T47D (cell line): ENCODE data around the gene PPM1L.
A peak's percentile ranks its signal among the peaks of the same experiment; 100 is the strongest.

Source experiments
- DNase-seq, 2 experiments: peaks; one replicate each; pipeline versions ENCODE4 v3.0.0 to v3.0.0-alpha.2; 2011 to 2012; ENCODE audit warnings: low read depth in 1 of 2, low spot score in 1 of 2
- JUND ChIP-seq: IDR thresholded peaks from 2 replicates; pipeline ENCODE4 v1.6.1; 2012; ENCODE audit warnings: low read depth
- in situ Hi-C: cut with HindIII; loops from 2 replicates; pipeline ENCODE4 v1.10.0; 2016; ENCODE audit warnings: low sequenced_read_pairs, low pct_unique_long_range_greater_than_20kb

Gene PPM1L

GRCh38 chr3:161035711-161036110 lies 279.7 kb downstream of the PPM1L start:
- DNase-seq: no peak
- no peak for TF ChIP-seq JUND
- in situ Hi-C loops: no loop called here

- in situ Hi-C loops: no loop called here
- TF ChIP-seq JUND: no peak
- no peak for DNase-seq
Observed at GRCh38 chr3:161038725-161039124, 282.7 kb downstream of the PPM1L start.

GRCh38 chr3:161042023-161042501 lies 286.0 kb downstream of the PPM1L start:
- DNase-seq: peak; percentile 62 to 90
- in situ Hi-C loops: no loop called here
- TF ChIP-seq JUND: no peak

GRCh38 chr3:161043336-161044035 lies 287.5 kb downstream of the PPM1L start:
- TF ChIP-seq JUND: no peak
- no peak for DNase-seq
- in situ Hi-C loops: no loop called here

GRCh38 chr3:161049683-161050248 lies 293.7 kb downstream of the PPM1L start:
- no peak for TF ChIP-seq JUND
- in situ Hi-C loops: no loop called here
- DNase-seq: no peak

GRCh38 chr3:161050935-161051334 lies 294.9 kb downstream of the PPM1L start:
- in situ Hi-C loops: no loop called here
- DNase-seq: no peak
- TF ChIP-seq JUND: no peak

- TF ChIP-seq JUND: no peak
- no peak for DNase-seq
- in situ Hi-C loops: no loop called here
Observed at GRCh38 chr3:161051856-161052255, 295.8 kb downstream of the PPM1L start.

GRCh38 chr3:161054860-161055604 lies 299.0 kb downstream of the PPM1L start:
- in situ Hi-C loops: no loop called here
- no peak for DNase-seq
- TF ChIP-seq JUND: no peak

- in situ Hi-C loops: no loop called here
- DNase-seq: no peak
- no peak for TF ChIP-seq JUND
Observed at GRCh38 chr3:161064413-161064812, 308.4 kb downstream of the PPM1L start.

- TF ChIP-seq JUND: no peak
- peak in 1 of 2 experiments; percentile 57 for DNase-seq
- in situ Hi-C loops: no loop called here
Observed at GRCh38 chr3:161066930-161067329, 310.9 kb downstream of the PPM1L start.

GRCh38 chr3:161067335-161067734 lies 311.3 kb downstream of the PPM1L start:
- DNase-seq: no peak
- TF ChIP-seq JUND: no peak
- in situ Hi-C loops: no loop called here

- peak; percentile 42; the same call in 1 of the 2 replicates for TF ChIP-seq JUND
- in situ Hi-C loops: no loop called here
- DNase-seq: peak; percentile 45 to 69
Observed at GRCh38 chr3:161069511-161070251, 313.6 kb downstream of the PPM1L start.
